Measurements from ENCODE around the gene KMT5B. TPM values are rescaled to one million over a fixed set of nuclear protein-coding genes. Genes with fewer than 3 reads are reported as not detected.

Gene KMT5B
- total and polyA plus RNA-seq, 2 of the 13 experiments (the other 11 are each of a cell fraction or from before 2014, with no cell fraction given) = 17.6 to 23.7 TPM

DNA sequence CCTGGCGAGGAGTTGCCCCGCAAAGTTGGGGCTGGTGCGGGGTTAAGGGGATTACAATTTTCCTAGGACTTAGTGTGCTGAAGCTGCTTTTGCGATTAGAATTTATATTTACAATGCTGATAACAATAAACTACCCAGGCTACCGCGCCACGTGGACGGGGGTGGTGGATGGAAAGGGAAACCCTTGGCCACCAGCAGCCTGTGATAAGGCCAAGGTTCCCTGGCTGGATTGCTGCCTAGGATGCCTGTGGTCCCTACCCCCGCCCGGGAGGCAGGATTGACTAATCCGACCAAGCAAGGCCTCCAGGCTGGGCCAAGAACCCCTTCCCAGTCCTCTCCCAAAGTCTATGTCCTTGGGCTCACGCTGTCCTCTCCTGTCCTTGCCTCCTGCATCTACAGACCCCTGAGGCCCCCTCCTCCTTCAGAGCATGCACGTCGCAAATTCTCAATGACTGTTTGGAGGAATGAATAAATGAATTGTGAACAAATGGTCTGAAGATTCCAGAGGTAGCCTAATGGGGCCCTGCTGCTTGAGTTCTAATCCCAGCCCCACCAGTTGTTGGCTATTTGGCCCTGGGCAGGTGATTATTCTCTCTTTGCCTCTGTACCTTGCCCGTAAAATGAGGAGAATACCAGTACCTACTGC is 84.3 kb downstream of the KMT5B start (continued):
- TF ChIP-seq, protein P1, sequence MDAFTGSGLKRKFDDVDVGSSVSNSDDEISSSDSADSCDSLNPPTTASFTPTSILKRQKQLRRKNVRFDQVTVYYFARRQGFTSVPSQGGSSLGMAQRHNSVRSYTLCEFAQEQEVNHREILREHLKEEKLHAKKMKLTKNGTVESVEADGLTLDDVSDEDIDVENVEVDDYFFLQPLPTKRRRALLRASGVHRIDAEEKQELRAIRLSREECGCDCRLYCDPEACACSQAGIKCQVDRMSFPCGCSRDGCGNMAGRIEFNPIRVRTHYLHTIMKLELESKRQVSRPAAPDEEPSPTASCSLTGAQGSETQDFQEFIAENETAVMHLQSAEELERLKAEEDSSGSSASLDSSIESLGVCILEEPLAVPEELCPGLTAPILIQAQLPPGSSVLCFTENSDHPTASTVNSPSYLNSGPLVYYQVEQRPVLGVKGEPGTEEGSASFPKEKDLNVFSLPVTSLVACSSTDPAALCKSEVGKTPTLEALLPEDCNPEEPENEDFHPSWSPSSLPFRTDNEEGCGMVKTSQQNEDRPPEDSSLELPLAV (CRISPR knock-in tag; conservative IDR thresholded peaks at IDR 0.05; ENCODE audit: low read depth) = no peak
- TF ChIP-seq, protein P2, sequence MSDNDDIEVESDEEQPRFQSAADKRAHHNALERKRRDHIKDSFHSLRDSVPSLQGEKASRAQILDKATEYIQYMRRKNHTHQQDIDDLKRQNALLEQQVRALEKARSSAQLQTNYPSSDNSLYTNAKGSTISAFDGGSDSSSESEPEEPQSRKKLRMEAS (IDR thresholded peaks at IDR 0.05) = peak; percentile 87
- TF ChIP-seq TEAD3 (CRISPR knock-in tag; optimal IDR thresholded peaks at IDR 0.05; ENCODE audit: borderline replicate concordance) (peak; percentile 30), HOXA3 (CRISPR knock-in tag; IDR thresholded peaks at IDR 0.05) (no peak), ZNF503 (CRISPR knock-in tag; IDR thresholded peaks at IDR 0.05) (no peak), ZNF256 (CRISPR knock-in tag; conservative IDR thresholded peaks at IDR 0.05) (no peak), RFX3 (CRISPR knock-in tag; IDR thresholded peaks at IDR 0.05) (no peak), HMG20A (CRISPR knock-in tag; IDR thresholded peaks at IDR 0.05; ENCODE audit: borderline replicate concordance) (peak; percentile 41; the same call in 1 of the 2 replicates), ZFP37 (CRISPR knock-in tag; IDR thresholded peaks at IDR 0.05; ENCODE audit: borderline replicate concordance) (no peak), ARNT (IDR thresholded peaks at IDR 0.05) (no peak), HIC2 (CRISPR knock-in tag; IDR thresholded peaks at IDR 0.05; ENCODE audit: low read depth) (no peak), NFATC3 (CRISPR knock-in tag; IDR thresholded peaks at IDR 0.05) (no peak), CEBPG (CRISPR knock-in tag; IDR thresholded peaks at IDR 0.05) (peak; percentile 45; the same call in 1 of the 2 replicates), NFIC (IDR thresholded peaks at IDR 0.05; ENCODE audit: low read length) (no peak), KAT8 (CRISPR knock-in tag; IDR thresholded peaks at IDR 0.05) (no peak), YEATS4 (CRISPR knock-in tag; IDR thresholded peaks at IDR 0.05; ENCODE audit: borderline replicate concordance) (peak; percentile 52; the same call in 1 of the 2 replicates), PHF20 (CRISPR knock-in tag; IDR thresholded peaks at IDR 0.05) (no peak)
- TF ChIP-seq, protein P3, sequence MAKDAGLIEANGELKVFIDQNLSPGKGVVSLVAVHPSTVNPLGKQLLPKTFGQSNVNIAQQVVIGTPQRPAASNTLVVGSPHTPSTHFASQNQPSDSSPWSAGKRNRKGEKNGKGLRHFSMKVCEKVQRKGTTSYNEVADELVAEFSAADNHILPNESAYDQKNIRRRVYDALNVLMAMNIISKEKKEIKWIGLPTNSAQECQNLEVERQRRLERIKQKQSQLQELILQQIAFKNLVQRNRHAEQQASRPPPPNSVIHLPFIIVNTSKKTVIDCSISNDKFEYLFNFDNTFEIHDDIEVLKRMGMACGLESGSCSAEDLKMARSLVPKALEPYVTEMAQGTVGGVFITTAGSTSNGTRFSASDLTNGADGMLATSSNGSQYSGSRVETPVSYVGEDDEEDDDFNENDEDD (CRISPR knock-in tag; IDR thresholded peaks at IDR 0.05; ENCODE audit: borderline replicate concordance) = no peak; the same call in 1 of the 2 replicates
- TF ChIP-seq, protein P4, sequence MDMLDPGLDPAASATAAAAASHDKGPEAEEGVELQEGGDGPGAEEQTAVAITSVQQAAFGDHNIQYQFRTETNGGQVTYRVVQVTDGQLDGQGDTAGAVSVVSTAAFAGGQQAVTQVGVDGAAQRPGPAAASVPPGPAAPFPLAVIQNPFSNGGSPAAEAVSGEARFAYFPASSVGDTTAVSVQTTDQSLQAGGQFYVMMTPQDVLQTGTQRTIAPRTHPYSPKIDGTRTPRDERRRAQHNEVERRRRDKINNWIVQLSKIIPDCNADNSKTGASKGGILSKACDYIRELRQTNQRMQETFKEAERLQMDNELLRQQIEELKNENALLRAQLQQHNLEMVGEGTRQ (IDR thresholded peaks at IDR 0.05; ENCODE audit: low read depth, low read length) = no peak
- TF ChIP-seq, protein P4 (CRISPR knock-in tag; IDR thresholded peaks at IDR 0.05; ENCODE audit: borderline replicate concordance) = no peak

Data from HepG2 (cell line).